Testis (tissue), 2 donors: ENCODE results near the gene PLA2G1B.

ENCODE experiments used
- CTCF ChIP-seq, 3 experiments: fragments of 450-650 bp in 2 of 3; fragments of 200-600 bp in 1 of 3; sonication (generic) in 1 of 3; IDR thresholded peaks; one replicate each; pipeline ENCODE4 v1.5.1; 2016 to 2019; ENCODE audit warnings: antibody characterized with exemption in 3 of 3, mild to moderate bottlenecking in 2 of 3, moderate library complexity in 1 of 3
- POLR2A ChIP-seq: fragments of 450-650 bp; IDR thresholded peaks from one replicate; pipeline ENCODE4 v1.6.1; 2017; ENCODE audit warnings: antibody characterized with exemption, mild to moderate bottlenecking, moderate library complexity

- TF ChIP-seq CTCF (IDR thresholded peaks at IDR 0.05) (no peak), POLR2A (no peak)
Observed at GRCh38 chr12:120367233-120367923, 39.8 kb upstream of the PLA2G1B start.
